HG03064 (cell line): Measurements from ENCODE around the gene DHX34.
"Not testable (repeated sequence)": the region's sequence is repeated elsewhere in the genome, so short reads cannot be mapped to it uniquely, and the experiment has no call there.

Experiments used
- ATAC-seq: cut with Tn5 transposase; IDR thresholded peaks from one replicate; pipeline ENCODE4 v1.9.1; 2021; ENCODE audit warnings: low read depth; ENCODE audit not compliant: unreplicated experiment

DHX34 gene

GRCh38 chr19:47383890-47384289, 34.8 kb downstream of the DHX34 start:
- not testable (repeated sequence) for ATAC-seq

GRCh38 chr19:47384533-47384932, 35.4 kb downstream of the DHX34 start:
- ATAC-seq: not testable (repeated sequence)

GRCh38 chr19:47386582-47386981, 37.5 kb downstream of the DHX34 start:
- not testable (repeated sequence) for ATAC-seq

- not testable (repeated sequence) for ATAC-seq
These were observed 38.5 kb downstream of the DHX34 start for GRCh38 chr19:47387623-47388022.

GRCh38 chr19:47388721-47389120, 39.6 kb downstream of the DHX34 start:
- ATAC-seq: not testable (repeated sequence)

- no peak for ATAC-seq
These were observed 40.0 kb downstream of the DHX34 start for GRCh38 chr19:47389150-47389556.

- no peak for ATAC-seq
These were observed 41.7 kb downstream of the DHX34 start for GRCh38 chr19:47390533-47391488.

GRCh38 chr19:47391510-47392223, 42.6 kb downstream of the DHX34 start:
- no peak for ATAC-seq

- no peak for ATAC-seq
These were observed 49.8 kb downstream of the DHX34 start for GRCh38 chr19:47398707-47399597.

GRCh38 chr19:47402504-47402903, 53.4 kb downstream of the DHX34 start:
- no peak for ATAC-seq

- no peak for ATAC-seq
These were observed 55.5 kb downstream of the DHX34 start for GRCh38 chr19:47404334-47405196.

GRCh38 chr19:47405197-47405550, 56.1 kb downstream of the DHX34 start:
- no peak for ATAC-seq

- no peak for ATAC-seq
These were observed 56.8 kb downstream of the DHX34 start for GRCh38 chr19:47405854-47406417.

- no peak for ATAC-seq
These were observed 57.7 kb downstream of the DHX34 start for GRCh38 chr19:47406711-47407416.

GRCh38 chr19:47407417-47407774, 58.3 kb downstream of the DHX34 start:
- ATAC-seq: no peak

GRCh38 chr19:47408156-47408938, 59.2 kb downstream of the DHX34 start:
- no peak for ATAC-seq

- no peak for ATAC-seq
These were observed 62.0 kb downstream of the DHX34 start for GRCh38 chr19:47411101-47411500.

- not testable (repeated sequence) for ATAC-seq
These were observed 62.6 kb downstream of the DHX34 start for GRCh38 chr19:47411696-47412095.
